ENCODE results near the gene BPIFB3. TPM values are rescaled to one million over a fixed set of nuclear protein-coding genes. Genes with fewer than 3 reads are reported as not detected.

The BPIFB3 gene
- total RNA-seq, 4 donors from 2014 or later, result not detected

GRCh38 chr20:33082546-33082945, 28.8 kb downstream of the BPIFB3 start:
- TF ChIP-seq CTCF (IDR thresholded peaks at IDR 0.05) (no peak), POLR2AphosphoS5 (IDR thresholded peaks at IDR 0.05) (no peak), EP300 (IDR thresholded peaks at IDR 0.05) (no peak), POLR2A (IDR thresholded peaks at IDR 0.05) (no peak)
- H3K4me3 ChIP-seq, result no peak overlapping the region
- H3K27ac ChIP-seq, result no peak overlapping the region
- 39% methylated on average over 6 of the region's 6 CpGs for WGBS
- H3K4me1 ChIP-seq, result no peaks in the 10 kb centered on the region
- no peaks in the 10 kb centered on the region for H3K36me3 ChIP-seq
- no peaks in the 10 kb centered on the region for H3K9me3 ChIP-seq
- no peak for DNase-seq (ENCODE audit: low spot score in 2 of 2)
- peaks cover 14% of the 10 kb centered on the region for H3K27me3 ChIP-seq

- Histone ChIP-seq H3K4me1 (no peaks in the 10 kb centered on the region), H3K27ac (no peak overlapping the region), H3K4me3 (no peak overlapping the region), H3K27me3 (peaks cover 14% of the 10 kb centered on the region), H3K9me3 (no peaks in the 10 kb centered on the region), H3K36me3 (no peaks in the 10 kb centered on the region)
- no peak for TF ChIP-seq POLR2A (IDR thresholded peaks at IDR 0.05)
- no peak for TF ChIP-seq CTCF (IDR thresholded peaks at IDR 0.05)
- TF ChIP-seq POLR2AphosphoS5 (IDR thresholded peaks at IDR 0.05), result no peak
- no peak for TF ChIP-seq EP300 (IDR thresholded peaks at IDR 0.05)
- WGBS, result 94% methylated on average over 4 of the region's 20 CpGs
- DNase-seq (ENCODE audit: low spot score in 2 of 2), result no peak
Observed at GRCh38 chr20:33083544-33084340, 30.0 kb downstream of the BPIFB3 start.

- no peaks in the 10 kb centered on the region for H3K9me3 ChIP-seq
- H3K27ac ChIP-seq, result no peak overlapping the region
- no peak overlapping the region for H3K4me3 ChIP-seq
- H3K4me1 ChIP-seq, result no peaks in the 10 kb centered on the region
- 86% methylated on average over 14 of the region's 15 CpGs for WGBS
- H3K27me3 ChIP-seq, result peaks cover 14% of the 10 kb centered on the region
- no peak for TF ChIP-seq CTCF (IDR thresholded peaks at IDR 0.05)
- TF ChIP-seq POLR2AphosphoS5 (IDR thresholded peaks at IDR 0.05), result no peak
- DNase-seq (ENCODE audit: low spot score in 2 of 2), result no peak
- H3K36me3 ChIP-seq, result no peaks in the 10 kb centered on the region
Observed at GRCh38 chr20:33084722-33085121, 31.0 kb downstream of the BPIFB3 start.

GRCh38 chr20:33086052-33086722, 32.5 kb downstream of the BPIFB3 start:
- Histone ChIP-seq H3K27ac (no peak overlapping the region), H3K9me3 (no peaks in the 10 kb centered on the region), H3K27me3 (peaks cover 21% of the 10 kb centered on the region), H3K36me3 (no peaks in the 10 kb centered on the region), H3K4me1 (no peaks in the 10 kb centered on the region), H3K4me3 (no peak overlapping the region)
- TF ChIP-seq CTCF (IDR thresholded peaks at IDR 0.05) (no peak), POLR2A (IDR thresholded peaks at IDR 0.05) (no peak), EP300 (IDR thresholded peaks at IDR 0.05) (no peak), POLR2AphosphoS5 (IDR thresholded peaks at IDR 0.05) (no peak)
- DNase-seq (ENCODE audit: low spot score in 2 of 2), result no peak
- 88% methylated on average over 7 of the region's 14 CpGs for WGBS

GRCh38 chr20:33091147-33091546, 37.4 kb downstream of the BPIFB3 start:
- no peak overlapping the region for H3K27ac ChIP-seq
- peaks cover 7% of the 10 kb centered on the region for H3K27me3 ChIP-seq
- H3K4me1 ChIP-seq, result no peaks in the 10 kb centered on the region
- WGBS, result 64% methylated on average over 3 of the region's 3 CpGs
- no peaks in the 10 kb centered on the region for H3K36me3 ChIP-seq
- TF ChIP-seq EP300 (IDR thresholded peaks at IDR 0.05) (no peak), POLR2AphosphoS5 (IDR thresholded peaks at IDR 0.05) (no peak), CTCF (IDR thresholded peaks at IDR 0.05) (no peak), POLR2A (IDR thresholded peaks at IDR 0.05) (no peak)
- DNase-seq (ENCODE audit: low spot score in 2 of 2), result no peak
- no peak overlapping the region for H3K4me3 ChIP-seq
- no peaks in the 10 kb centered on the region for H3K9me3 ChIP-seq

Measured in suprapubic skin (tissue), 4 donors.